Measurements from ENCODE around the gene OSBPL10.

GRCh38 chr3:31985831-31986230 is 4.8 kb upstream of the OSBPL10 start:
- TF ChIP-seq CTCF (IDR thresholded peaks at IDR 0.05; ENCODE audit: low read depth, low read length) (no peak), EZH2phosphoT487 (IDR thresholded peaks at IDR 0.05; ENCODE audit: low read depth) (no peak)
